C4-2B (cell line): ENCODE results near the gene PLEKHA1.

Experiments used
- H3K27ac ChIP-seq: fragments of 450-650 bp; 2 replicates; pipeline ENCODE4 v1.5.1; 2017
- ZFX ChIP-seq: fragments of 450-650 bp; IDR thresholded peaks from 2 replicates; pipeline ENCODE4 v1.6.1; 2017
- TF ChIP-seq, protein P1 (sequence below): fragments of 450-650 bp; conservative IDR thresholded peaks from 2 replicates; pipeline ENCODE4 v1.5.1; 2017; ENCODE audit warnings: mild to moderate bottlenecking

PLEKHA1 gene

DNA sequence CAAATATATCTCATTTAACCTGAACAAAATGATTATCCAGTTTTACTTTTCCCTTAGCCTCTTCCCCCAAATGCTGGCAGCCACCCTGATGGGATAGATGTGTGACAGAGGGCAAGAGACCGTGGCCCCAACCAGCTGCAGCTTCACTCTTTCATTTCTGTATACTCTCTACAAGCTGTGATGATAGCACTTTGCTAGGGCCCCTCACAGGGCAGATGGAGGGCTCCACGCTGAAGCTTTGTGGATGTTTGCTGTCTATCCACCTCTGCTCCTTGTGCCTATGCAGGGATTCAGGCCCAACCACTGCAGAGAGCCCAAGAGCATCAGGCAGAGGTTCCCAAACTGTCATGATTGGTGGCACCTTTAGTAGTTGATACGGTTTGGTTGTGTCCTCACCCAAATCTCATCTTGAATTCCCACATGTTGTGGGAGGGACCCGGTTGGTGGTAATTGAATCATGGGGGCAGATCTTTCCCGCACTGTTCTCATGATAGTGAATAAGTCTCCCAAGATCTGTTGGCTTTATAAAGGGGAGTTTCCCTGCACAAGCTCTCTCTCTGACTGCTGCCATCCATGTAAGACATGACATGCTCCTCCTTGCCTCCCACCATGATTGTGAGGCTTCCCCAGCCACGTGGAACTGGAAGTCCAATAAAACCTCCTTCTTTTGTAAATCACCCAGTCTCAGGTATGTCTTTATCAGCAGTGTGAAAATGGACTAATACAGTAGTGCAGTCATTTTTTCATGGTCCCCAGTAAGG is 107.0 kb downstream of the PLEKHA1 start:
- TF ChIP-seq, protein P1, sequence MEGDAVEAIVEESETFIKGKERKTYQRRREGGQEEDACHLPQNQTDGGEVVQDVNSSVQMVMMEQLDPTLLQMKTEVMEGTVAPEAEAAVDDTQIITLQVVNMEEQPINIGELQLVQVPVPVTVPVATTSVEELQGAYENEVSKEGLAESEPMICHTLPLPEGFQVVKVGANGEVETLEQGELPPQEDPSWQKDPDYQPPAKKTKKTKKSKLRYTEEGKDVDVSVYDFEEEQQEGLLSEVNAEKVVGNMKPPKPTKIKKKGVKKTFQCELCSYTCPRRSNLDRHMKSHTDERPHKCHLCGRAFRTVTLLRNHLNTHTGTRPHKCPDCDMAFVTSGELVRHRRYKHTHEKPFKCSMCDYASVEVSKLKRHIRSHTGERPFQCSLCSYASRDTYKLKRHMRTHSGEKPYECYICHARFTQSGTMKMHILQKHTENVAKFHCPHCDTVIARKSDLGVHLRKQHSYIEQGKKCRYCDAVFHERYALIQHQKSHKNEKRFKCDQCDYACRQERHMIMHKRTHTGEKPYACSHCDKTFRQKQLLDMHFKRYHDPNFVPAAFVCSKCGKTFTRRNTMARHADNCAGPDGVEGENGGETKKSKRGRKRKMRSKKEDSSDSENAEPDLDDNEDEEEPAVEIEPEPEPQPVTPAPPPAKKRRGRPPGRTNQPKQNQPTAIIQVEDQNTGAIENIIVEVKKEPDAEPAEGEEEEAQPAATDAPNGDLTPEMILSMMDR: no peak
- TF ChIP-seq ZFX: no peak

More for the DNA sequence above, 107.0 kb downstream of the PLEKHA1 start:
- H3K27ac ChIP-seq: no peak overlapping the region
